HG03135 (cell line): Measurements from ENCODE around the gene APIP.

Experiments
- ATAC-seq: cut with Tn5 transposase; IDR thresholded peaks from one replicate; pipeline ENCODE4 v1.9.1; 2021; ENCODE audit warnings: mild to moderate bottlenecking, moderate library complexity; ENCODE audit not compliant: unreplicated experiment

The APIP gene, protein sequence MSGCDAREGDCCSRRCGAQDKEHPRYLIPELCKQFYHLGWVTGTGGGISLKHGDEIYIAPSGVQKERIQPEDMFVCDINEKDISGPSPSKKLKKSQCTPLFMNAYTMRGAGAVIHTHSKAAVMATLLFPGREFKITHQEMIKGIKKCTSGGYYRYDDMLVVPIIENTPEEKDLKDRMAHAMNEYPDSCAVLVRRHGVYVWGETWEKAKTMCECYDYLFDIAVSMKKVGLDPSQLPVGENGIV

DNA sequence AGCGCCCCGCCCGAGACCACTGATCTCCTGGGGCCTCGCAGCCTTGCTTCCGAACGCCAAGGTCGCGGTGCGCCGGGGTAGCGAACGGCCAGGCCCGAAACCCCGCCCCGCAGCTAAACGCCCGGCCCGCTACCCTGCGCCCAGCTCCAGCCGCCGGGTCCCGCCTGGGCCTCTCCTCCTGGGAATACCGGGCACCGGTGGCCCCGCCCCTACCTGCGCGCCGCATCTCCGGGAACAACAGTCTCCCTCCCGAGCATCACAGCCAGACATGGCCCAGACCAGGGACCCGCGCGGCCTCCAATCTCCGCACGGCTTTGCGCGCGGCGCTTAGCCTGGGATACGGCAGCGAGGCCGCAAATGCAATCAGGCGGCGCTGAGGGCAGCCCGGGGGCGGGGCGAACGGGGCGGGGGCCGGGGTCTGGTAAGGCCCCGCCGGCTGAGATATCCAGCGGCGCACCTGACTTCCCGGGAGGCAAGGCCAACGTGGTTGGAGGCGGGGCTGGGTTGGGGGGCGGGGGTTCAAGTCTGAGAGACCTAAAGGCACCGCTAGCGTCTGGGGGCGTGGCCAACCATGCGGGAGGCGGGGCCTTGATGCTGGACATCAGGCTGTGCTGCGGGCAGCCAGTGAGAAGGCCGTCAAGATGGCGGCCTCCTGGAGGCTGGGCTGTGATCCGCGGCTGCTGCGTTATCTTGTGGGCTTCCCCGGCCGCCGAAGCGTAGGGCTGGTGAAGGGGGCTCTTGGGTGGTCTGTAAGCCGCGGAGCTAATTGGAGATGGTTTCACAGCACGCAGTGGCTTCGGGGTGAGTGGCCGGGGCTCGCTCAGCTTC is at the start of gene APIP, which contains the start of gene PDHX:
Gene APIP, minus strand, starts transcription at position 365 of the 828 bp plus-strand sequence. Its CDS starts 95 bp downstream, at position 270.
Gene PDHX, plus strand, starts transcription at position 604 of the 828 bp plus-strand sequence. Its CDS starts 38 bp downstream, at position 642.
- ATAC-seq, result peak; percentile 87

DNA sequence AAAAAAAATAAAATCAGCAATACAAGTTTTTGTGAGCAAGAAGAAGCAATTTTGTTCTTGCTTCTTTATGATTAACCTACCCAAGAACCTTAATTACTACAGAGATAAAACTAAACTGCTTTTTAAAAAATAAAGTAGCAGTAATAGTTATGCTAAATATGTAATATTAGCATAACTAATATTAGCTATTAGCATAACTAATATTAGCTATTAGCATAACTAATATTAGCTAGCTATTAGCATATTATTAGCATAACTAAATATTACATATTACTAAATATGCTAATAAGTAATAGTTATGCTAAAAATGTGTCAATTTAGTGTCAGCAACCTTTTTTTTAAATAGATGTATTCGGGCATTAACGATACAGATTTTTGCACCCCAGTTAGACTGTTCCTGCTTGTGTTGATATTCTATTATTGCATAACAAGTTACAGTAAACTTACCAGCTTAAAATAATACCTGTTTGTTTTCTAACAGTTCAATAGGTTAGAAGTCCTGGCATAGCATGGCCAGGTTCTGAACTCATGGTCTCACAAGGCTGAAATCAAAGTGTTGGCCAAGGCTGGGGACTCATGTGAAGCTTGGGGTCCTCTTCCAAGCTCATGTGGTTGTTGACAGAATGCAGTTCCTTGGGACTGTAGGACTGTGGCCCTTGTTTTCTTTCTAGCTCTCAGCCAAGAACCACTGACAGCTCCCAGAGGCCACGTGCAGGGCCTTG is 48.6 kb upstream of the APIP start:
- ATAC-seq, result no peak

DNA sequence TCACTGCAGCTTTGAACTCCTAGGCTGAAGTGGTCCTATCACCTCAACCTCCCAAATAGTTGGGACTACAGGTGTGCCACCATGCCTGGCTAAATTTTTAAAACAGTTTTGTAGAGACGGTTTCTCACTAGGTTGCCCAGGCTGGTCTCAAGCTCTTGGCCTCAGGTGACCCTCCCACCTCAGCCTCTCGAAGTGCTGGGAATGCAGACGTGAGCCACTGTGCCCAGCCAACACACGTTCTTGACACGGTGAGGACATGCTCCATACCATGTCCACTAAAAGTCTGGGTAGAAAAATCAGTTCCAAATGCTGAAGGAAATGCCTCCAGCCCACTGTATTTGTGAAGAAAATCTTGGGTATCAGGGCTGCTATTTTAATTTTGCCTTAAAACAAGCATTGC is 47.2 kb upstream of the APIP start:
- ATAC-seq, result no peak

DNA sequence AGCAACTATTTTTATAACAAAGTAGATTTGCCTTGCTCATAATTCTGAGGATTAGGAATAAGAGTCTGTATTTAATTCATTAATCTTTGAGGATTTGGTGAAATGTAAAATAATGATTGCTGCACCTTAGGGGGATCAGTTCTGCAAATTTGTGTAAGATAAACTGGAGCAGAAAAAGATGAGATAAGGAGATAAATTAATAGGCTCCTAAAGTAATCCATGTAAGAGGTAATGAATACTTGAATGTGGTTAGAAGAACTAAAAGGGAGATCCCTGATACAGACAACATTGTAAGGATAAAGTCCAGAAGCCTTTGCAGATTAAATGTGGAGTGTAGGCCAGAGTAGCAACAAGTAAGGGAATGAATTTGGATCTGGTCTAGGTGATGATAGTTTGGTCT is 45.9 kb upstream of the APIP start:
- no peak for ATAC-seq

DNA sequence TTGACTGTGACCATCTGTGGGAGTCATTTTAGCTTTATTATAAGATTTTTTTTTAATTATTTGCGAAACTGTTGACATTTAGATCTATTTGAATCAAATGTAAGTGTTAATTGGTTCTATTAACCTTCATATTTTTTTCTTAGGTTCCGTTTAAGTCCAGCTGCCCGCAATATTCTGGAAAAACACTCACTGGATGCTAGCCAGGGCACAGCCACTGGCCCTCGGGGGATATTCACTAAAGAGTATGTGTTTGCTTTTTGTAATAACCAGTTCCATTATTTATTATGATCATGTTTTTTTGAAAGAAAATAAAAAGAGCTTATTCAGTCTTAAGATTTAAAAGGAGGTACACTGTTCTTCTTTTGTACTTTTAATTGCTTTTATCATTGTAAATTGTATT is 44.1 kb upstream of the APIP start:
- no peak for ATAC-seq

DNA sequence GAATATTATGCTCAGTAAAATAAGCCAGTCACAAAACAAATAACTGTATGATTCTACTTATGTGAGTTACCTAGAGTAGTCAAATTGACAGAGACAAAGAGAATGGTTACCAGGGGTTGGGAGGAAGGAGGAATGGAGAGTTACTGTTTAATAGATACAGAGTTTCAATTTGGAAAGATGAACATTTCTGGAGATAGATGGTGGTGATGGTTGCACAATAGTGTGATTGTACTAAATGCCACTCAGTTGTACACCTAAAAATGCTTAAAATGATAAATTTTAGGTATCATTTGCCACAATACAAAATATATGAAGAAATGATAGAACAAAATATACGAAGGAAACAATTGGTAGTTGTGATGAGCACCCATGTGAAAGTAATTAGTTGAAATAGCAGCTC is 43.6 kb upstream of the APIP start:
- no peak for ATAC-seq

DNA sequence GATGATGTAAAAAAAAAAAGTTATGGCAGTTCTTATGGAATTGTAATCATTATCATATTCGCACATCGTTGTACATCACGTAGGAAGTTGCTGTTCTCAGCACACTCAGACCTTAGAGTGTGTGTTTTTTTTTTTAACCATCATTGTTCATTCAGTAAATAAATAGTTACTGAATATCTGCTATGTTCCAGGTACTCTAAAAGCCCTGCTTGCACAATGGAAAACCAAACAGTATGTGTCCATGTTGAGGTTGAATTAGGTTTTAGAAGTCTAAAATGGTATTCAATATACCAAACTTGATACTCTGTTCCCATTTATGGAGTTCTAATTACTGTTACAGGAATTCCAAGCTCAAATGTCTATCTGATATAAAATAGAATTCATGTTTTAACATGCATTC is 41.4 kb upstream of the APIP start:
- ATAC-seq, result no peak

DNA sequence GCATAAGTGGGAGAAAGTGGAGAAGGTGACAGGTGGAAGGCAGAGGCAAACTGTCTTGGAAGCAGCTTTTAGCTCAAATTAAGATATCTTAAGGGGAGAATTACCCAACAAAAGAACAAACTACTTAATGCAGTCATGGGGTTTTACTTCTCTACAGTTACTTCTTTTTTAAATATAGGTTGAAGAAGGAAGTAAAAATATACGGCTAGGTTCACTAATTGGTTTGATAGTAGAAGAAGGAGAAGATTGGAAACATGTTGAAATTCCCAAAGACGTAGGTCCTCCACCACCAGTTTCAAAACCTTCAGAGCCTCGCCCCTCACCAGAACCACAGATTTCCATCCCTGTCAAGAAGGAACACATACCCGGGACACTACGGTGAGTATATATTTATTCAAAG is 41.0 kb upstream of the APIP start:
- ATAC-seq, result no peak

DNA sequence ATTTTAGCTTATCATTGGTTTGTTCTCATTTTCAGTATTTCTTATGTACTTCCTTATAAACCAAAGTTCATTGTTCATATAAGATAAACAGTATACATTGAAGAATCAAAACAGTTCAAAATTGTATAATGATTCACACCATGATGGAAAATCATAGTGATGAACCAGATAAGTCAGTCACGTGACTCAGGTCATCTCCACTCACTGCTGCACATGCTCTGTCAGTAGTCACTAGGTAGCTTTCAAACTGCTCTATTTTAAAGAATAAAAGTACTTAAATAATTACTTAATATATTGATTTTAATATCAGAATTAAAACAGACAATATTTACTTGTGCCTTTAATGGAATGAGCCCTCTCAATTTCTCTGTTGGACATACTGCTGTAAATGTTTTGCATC is 37.8 kb upstream of the APIP start:
- ATAC-seq, result no peak

DNA sequence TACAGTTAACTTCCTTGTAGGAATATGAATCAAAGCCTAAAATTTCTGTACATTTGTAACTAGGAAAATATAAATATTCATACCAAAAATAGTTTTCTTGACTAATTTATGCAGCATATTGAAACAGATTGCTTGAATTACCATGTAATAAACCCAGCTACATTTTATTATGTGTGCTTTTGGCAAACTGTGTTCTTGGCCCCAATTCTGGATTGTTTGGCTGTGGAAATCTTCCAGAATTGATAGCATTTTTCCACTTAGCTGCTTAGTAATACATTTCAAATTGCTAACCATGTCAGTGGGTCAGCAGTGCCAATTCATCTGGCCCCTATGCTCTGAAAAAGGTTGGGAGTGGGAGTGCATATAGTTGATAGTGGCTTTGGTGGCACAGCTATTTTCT is 32.5 kb upstream of the APIP start:
- no peak for ATAC-seq

DNA sequence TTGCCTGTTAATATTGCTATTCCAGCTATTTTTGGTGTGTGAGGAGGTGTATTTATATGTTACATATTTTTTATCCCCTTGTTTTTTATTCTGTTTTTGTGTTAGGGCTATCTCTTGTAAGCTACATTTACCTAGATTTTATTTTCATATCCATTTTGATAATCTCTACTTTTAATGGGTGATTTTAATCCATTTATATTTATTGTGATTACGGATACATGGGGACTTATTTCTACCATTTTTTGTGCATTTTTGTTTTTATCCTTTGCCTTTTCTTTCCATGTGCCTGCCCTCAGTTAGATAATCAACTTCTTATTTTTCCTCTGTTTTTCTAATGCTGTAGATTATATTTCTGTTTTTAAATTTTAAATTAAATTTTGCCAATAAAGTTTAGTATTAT is 28.5 kb upstream of the APIP start:
- no peak for ATAC-seq

DNA sequence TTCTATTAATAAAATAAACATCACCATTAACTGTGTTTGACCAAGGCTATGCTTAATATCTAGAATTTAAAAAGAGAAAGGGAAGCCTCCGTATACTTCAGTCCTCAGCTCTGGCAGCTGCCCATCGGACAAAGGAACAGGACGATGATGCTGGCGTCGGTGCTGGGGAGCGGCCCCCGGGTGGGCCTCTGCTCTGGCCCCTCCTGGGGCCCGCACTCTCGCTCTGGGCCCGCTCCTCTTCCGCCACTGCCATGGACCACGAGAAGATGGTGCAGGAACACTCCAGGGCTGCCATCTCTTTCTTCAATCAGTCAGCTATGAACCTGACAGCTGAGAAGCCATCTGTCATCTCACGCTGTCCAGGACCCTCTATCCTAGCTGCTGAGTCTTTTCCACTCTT is 25.5 kb upstream of the APIP start:
- no peak for ATAC-seq

DNA sequence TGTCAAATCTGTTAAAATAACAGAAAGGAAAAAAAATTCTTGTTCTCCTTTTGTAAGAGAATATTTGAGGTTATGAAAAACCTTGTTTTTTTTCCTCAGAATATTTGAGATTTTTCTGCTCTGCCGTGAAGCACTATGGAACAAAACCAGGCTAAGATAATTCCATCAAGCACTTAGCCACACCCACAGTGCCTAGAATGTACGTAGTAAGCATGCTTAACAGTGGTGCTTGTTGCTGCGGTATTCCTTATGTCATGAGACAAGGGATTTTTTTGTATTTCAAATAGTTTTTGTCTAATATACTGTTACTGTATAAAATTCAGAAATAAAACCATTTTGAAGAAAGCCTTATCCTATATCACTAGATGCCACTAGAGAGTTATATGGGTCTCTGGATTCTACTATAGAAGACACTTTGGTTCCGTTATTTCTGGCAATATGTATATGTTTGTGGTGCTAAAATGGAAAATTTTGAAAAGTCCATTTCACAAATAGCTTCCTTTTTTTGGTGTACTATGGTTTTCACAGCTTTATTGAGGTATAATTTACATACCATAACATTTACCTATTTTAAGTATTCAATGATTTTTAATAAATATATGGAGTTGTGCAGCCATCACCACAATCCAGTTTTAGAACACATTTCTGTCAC is 24.0 kb upstream of the APIP start:
- no peak for ATAC-seq

DNA sequence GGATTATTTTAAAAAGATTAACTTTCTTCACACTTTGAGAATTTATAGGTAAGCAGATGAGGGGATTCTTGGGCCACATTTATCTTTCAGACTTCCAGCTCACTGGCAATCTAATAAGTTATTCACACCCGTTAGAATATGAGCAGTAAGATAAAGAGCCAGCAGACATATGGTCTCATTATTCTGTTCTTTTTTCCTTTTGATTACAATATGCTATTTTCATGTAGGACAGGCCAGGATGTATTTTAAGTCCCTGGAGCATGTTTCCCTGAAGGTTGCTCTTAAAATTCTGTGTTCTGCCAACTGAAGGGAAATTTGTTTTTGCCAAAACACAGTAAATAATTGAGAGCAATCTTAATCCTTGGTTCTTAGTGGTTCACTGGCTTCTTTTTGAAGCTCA is 22.4 kb upstream of the APIP start:
- ATAC-seq, result no peak

DNA sequence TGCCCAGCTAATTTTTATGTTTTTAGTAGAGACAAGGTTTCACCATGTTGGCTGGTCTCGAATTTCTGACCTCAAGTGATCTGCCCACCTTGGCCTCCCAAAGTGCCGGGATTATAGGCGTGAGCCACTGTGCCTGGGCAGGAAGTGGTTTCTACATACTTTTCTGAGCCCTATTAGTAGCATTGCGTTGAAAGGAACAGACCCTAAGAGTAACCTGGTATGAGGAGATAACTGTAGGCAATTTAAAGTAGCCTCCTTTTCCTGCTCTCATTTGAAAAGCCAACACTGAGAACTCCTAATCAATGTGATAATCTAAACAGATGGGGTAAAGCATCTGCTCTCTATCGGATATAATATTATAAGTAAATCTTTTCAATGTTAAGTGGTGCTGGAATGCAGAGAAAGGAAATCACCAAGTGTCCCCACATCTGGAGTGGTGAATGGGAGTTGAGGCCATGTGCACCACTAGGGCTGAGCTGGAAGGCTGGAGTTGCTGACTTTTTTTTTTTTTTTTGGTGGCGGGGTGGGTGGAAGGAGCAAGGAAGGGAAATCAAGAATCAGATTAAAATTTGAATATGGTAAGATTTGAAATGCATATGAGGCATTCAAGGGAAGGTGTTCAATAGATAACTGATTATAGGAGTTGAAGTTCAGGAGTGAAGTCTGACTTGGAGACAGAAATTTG is 20.9 kb upstream of the APIP start:
- ATAC-seq, result no peak

DNA sequence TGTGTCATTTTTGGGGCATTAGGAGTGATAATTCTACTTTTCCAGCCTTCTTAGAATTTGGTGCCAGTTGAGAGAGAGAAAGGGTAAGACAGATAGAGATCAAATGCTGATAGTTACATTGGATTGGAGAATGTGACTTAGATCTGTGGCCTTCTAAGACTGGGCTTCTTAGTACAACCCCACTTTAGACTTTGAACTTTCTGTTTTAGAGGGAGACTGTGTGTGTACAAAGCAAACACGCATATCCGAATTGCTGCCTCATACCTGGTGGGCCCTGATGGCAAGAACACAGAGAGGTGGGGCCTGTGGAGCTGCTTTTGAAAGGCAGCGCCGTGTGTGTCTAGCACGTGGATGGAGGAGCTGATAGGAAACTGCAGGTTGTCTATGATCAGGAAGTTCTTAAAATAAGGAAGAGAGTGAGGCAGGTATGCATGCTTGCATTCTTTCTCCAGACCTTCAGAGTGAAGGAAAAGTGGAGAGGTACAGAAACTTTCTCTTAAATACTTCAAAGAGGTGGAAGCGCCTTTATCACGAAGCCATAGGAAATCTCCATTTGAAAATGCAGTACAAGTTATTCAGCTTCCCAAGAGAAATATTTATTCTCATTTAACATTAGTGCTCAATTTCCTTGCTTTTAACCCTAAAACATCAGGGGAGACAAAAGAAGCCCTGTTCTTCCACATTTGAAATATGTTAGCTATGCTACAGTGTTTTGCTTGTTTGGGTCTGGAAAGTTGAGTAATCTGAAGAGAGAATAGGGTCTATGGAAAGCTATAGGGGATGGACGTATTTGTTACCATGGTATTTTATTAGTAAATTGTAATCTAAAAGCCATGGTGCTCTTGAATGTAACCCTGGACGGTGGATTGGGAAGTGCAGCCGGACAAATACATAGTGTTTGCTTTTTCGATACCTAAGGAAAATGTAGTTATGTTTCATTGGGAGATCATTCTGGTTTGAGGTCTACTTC is 13.9 kb upstream of the APIP start:
- no peak for ATAC-seq

DNA sequence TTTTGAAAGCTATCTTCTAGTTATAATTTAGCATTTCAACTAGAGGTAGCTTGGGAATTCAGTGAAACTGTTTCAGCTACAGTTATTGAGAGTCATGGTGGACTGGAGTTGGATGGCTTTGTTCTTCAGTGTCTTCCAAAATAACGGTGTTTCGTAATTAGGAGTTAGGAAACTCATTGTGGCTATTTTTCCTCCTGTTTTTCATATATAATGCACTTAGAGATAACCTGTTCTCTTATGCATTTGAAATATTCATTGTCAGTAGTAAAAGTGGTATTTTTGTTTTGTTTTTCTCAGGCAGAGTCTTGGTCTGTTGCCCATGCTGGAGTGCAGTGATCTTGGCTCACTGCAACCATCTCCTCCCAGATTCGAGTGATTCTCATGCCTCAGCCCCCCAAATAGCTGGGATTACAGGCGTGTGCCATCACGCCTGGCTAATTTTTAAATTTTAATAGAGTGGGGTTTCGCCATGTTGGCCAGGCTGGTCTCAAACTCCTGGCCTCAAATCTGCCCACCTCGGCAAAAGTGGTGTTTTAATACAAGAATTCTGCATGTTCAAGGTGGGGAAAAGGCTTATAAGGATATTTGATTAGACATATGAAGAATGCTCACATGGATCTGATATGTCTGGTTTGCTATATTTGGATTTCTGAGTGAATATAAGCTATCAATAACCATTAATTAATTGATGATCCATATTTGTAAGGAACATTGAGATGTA is 12.9 kb upstream of the APIP start:
- no peak for ATAC-seq

DNA sequence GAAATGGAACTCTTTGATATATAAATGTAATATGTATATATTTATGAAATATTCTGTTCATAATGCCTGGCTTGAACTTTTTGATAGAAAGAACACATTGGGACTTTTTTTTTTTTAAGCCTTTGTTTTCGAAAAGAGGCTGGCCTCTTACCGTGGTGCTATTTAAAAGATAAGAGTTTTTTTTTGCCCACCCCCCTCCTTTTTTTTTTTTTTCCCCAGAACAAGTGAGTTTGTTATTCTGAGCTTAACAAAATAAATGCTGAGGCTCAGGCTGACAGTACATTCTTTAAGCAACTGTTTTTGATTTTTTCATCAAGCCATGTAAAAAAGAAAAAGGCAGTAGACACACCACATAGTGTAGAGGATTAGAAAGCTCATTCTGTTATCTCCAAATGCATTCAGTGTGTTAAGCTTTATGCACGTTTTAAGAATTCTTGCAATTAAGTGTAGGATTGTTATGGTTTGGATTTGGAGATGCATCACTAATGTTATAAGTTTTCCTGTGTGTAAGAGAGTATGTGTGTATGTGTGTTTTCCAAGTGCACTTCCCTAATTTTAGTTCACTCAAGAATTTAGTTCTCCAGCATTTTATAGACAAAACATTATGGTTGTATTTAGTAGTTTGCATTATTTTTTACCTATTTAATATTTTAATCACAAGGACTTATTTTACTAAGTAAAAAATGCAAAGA is 12.2 kb upstream of the APIP start:
- no peak for ATAC-seq

DNA sequence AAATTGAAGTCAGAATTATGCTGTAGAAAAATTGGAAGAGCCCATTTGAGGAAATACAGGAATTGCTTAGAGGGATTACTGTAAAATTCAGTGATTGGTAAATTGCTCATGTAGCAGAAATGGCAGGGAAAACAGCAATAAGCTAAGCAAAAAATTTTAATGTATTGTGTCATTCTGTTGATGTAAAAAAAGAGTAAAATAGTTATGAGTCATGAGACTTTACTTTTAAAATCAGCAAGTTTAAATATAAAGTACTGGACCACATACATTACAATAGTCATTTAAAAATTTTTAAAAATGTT is 10.6 kb upstream of the APIP start:
- ATAC-seq, result no peak
